H1 (cell line): Measurements from ENCODE around the gene GLYR1. TPM values are rescaled to one million over a fixed set of nuclear protein-coding genes. Genes with fewer than 3 reads are reported as not detected.

Source experiments
- CTCF ChIA-PET: fragments of 300-600 bp; sonication (Branson Sonifier 250); formaldehyde crosslinking; loops from one replicate; lab custom pipeline; 2021; ENCODE audit not compliant: partially characterized antibody; lab: Charles Lee
- POLR2A ChIA-PET: fragments of 300-600 bp; sonication (Branson Sonifier 250); formaldehyde crosslinking; loops from one replicate; lab custom pipeline; 2021; ENCODE audit warnings: inconsistent platforms; ENCODE audit not compliant: partially characterized antibody; lab: Charles Lee
- DNase-seq, 2 experiments: peaks; one replicate each; pipeline versions ENCODE4 v3.0.0 to v3.0.0-alpha.2; 2010 to 2022; ENCODE audit warnings: low spot score in 2 of 2, low read depth in 1 of 2, mixed read lengths in 1 of 2
- FAIRE-seq: peaks from 2 replicates; lab custom pipeline; 2011; peaks lifted over from hg19 to GRCh38; lab: Jason Lieb, UNC
- H2AFZ ChIP-seq: 2 replicates; pipeline ENCODE4 v1.8.1; 2012; ENCODE audit warnings: low read length, inconsistent platforms
- H2AK5ac ChIP-seq: 2 replicates; pipeline ENCODE4 v1.6.1; 2013; ENCODE audit warnings: low read depth, low read length
- H2BK120ac ChIP-seq: replicated peaks from 2 replicates; pipeline ENCODE3; 2013; ENCODE audit warnings: low read depth, low read length, inconsistent platforms
- H2BK12ac ChIP-seq: 2 replicates; pipeline ENCODE4 v1.6.1; 2013; ENCODE audit warnings: low read depth, low read length
- H2BK15ac ChIP-seq: 2 replicates; pipeline ENCODE4 v1.6.1; 2013; ENCODE audit warnings: low read length
- H2BK20ac ChIP-seq: 2 replicates; pipeline ENCODE4 v1.6.1; 2013; ENCODE audit warnings: low read length
- H2BK5ac ChIP-seq: 2 replicates; pipeline ENCODE4 v1.6.1; 2013; ENCODE audit warnings: low read depth, low read length
- H3K14ac ChIP-seq: 2 replicates; pipeline ENCODE4 v1.6.1; 2013; ENCODE audit warnings: inconsistent platforms; ENCODE audit not compliant: insufficient read length
- H3K18ac ChIP-seq: 2 replicates; pipeline ENCODE4 v1.6.1; 2013; ENCODE audit warnings: low read length; ENCODE audit errors: extremely low read depth
- H3K23ac ChIP-seq: 2 replicates; pipeline ENCODE4 v1.6.1; 2013; ENCODE audit warnings: inconsistent platforms; ENCODE audit not compliant: insufficient read length
- H3K23me2 ChIP-seq: 2 replicates; pipeline ENCODE4 v1.6.1; 2013; ENCODE audit warnings: low read depth, low read length
- H3K27ac ChIP-seq: 2 replicates; pipeline ENCODE4 v1.6.1; 2011; ENCODE audit warnings: low read depth, low read length, inconsistent platforms
- H3K27me3 ChIP-seq, 4 experiments: replicated peaks in 1 of 4; 1 replicate in 1 of 4; 2 replicates in 3 of 4; pipeline versions ENCODE4 v1.6.1 to v1.8.1; 2011 to 2013; ENCODE audit warnings: low read length in 3 of 4, mild to moderate bottlenecking in 3 of 4, inconsistent platforms in 2 of 4, mixed read lengths in 2 of 4, moderate library complexity in 1 of 4; ENCODE audit not compliant: control insufficient read depth in 3 of 4, insufficient read depth in 3 of 4; ENCODE audit errors: extremely low read depth in 1 of 4
- H3K36me3 ChIP-seq, 4 experiments: 2 replicates each; pipeline versions ENCODE4 v1.6.1 to v1.8.1; 2011 to 2013; ENCODE audit warnings: mild to moderate bottlenecking in 4 of 4, low read length in 3 of 4, moderate library complexity in 2 of 4, control low read depth in 1 of 4, inconsistent platforms in 1 of 4; ENCODE audit not compliant: insufficient read depth in 4 of 4, control insufficient read depth in 2 of 4
- H3K4ac ChIP-seq: replicated peaks from 2 replicates; pipeline ENCODE3; 2013; ENCODE audit warnings: low read length, low read depth, mixed read lengths, inconsistent platforms; ENCODE audit not compliant: insufficient read length
- H3K4me1 ChIP-seq, 4 experiments: replicated peaks in 1 of 4; 1 replicate in 1 of 4; 2 replicates in 3 of 4; pipeline versions ENCODE4 v1.6.1 to v1.8.1; 2011 to 2013; ENCODE audit warnings: low read length in 3 of 4, inconsistent platforms in 2 of 4, mixed read lengths in 1 of 4; ENCODE audit not compliant: insufficient read depth in 4 of 4, control insufficient read depth in 3 of 4
- H3K4me2 ChIP-seq, 2 experiments: 2 replicates each; pipeline versions ENCODE4 v1.6.1 to v1.8.1; 2011 to 2013; ENCODE audit warnings: low read depth in 2 of 2, low read length in 2 of 2, control low read depth in 1 of 2, inconsistent platforms in 1 of 2, mild to moderate bottlenecking in 1 of 2; ENCODE audit not compliant: insufficient read depth in 1 of 2
- H3K4me3 ChIP-seq, 4 experiments: fragments of 200-600, 300-600 bp in 1 of 4; sonication (generic), shearing (Covaris generic), sonication (Bioruptor Twin) in 1 of 4; 2 replicates each; pipeline versions ENCODE4 v1.5.1 to v1.8.1; 2011 to 2016; ENCODE audit warnings: low read length in 4 of 4, low read depth in 3 of 4, control low read depth in 2 of 4, inconsistent platforms in 2 of 4, mild to moderate bottlenecking in 2 of 4, mixed read lengths in 1 of 4, moderate library complexity in 1 of 4; ENCODE audit not compliant: insufficient read depth in 2 of 4; ENCODE audit errors: extremely low read depth in 1 of 4
- H3K56ac ChIP-seq: replicated peaks from 2 replicates; pipeline ENCODE3; 2013; ENCODE audit warnings: low read depth, mild to moderate bottlenecking, mixed read lengths, low read length, inconsistent platforms; ENCODE audit not compliant: insufficient read length
- H3K79me1 ChIP-seq: 2 replicates; pipeline ENCODE4 v1.6.1; 2013; ENCODE audit warnings: low read depth, low read length, control low read depth
- H3K79me2 ChIP-seq, 2 experiments: 2 replicates each; pipeline versions ENCODE4 v1.6.1 to v1.8.1; 2012 to 2013; ENCODE audit warnings: low read length in 2 of 2, mild to moderate bottlenecking in 2 of 2, inconsistent platforms in 1 of 2; ENCODE audit not compliant: insufficient read depth in 2 of 2, control insufficient read depth in 1 of 2
- H3K9ac ChIP-seq, 4 experiments: replicated peaks in 1 of 4; 1 replicate in 1 of 4; 2 replicates in 3 of 4; pipeline versions ENCODE4 v1.6.1 to v1.8.1; 2011 to 2013; ENCODE audit warnings: low read depth in 3 of 4, low read length in 3 of 4, control low read depth in 2 of 4, mild to moderate bottlenecking in 2 of 4, moderate library complexity in 2 of 4, inconsistent platforms in 1 of 4; ENCODE audit errors: extremely low read depth in 1 of 4
- H3K9me3 ChIP-seq, 2 experiments: 2 replicates each; pipeline versions ENCODE4 v1.6.1 to v1.8.1; 2012 to 2013; ENCODE audit warnings: mild to moderate bottlenecking in 2 of 2, moderate library complexity in 2 of 2, control low read depth in 1 of 2, inconsistent platforms in 1 of 2, low read depth in 1 of 2, low read length in 1 of 2, mixed read lengths in 1 of 2; ENCODE audit not compliant: insufficient read depth in 2 of 2
- H4K20me1 ChIP-seq, 2 experiments: replicated peaks in 1 of 2; 2 replicates each; pipeline versions ENCODE3 to v1.8.1; 2011 to 2013; ENCODE audit warnings: inconsistent platforms in 2 of 2, low read length in 2 of 2, mild to moderate bottlenecking in 1 of 2; ENCODE audit not compliant: insufficient read depth in 2 of 2, control insufficient read depth in 1 of 2
- H4K5ac ChIP-seq: 2 replicates; pipeline ENCODE4 v1.6.1; 2013; ENCODE audit warnings: low read length, low read depth, mixed read lengths, inconsistent platforms; ENCODE audit not compliant: insufficient read length
- H4K8ac ChIP-seq: 2 replicates; pipeline ENCODE4 v1.8.0; 2013; ENCODE audit warnings: mild to moderate bottlenecking, moderate library complexity, low read length, inconsistent platforms; ENCODE audit not compliant: insufficient read depth; ENCODE audit errors: extremely low read depth
- H4K91ac ChIP-seq: replicated peaks from 2 replicates; pipeline ENCODE3; 2013; ENCODE audit warnings: low read length, mixed read lengths, inconsistent platforms; ENCODE audit not compliant: insufficient read length
- ASH2L ChIP-seq: fragments of 200-600, 300-600 bp; sonication (generic); IDR thresholded peaks from one replicate; pipeline ENCODE4 v1.7.1; 2017; ENCODE audit warnings: low read length
- BRCA1 ChIP-seq: IDR thresholded peaks from 2 replicates; pipeline ENCODE4 v1.6.1; 2012; ENCODE audit warnings: low read depth, low read length, improper control_type of control experiment
- CREB1 ChIP-seq: IDR thresholded peaks from 2 replicates; pipeline ENCODE4 v1.6.1; 2012; ENCODE audit warnings: inconsistent platforms
- GTF2F1 ChIP-seq: IDR thresholded peaks from 2 replicates; pipeline ENCODE4 v1.6.1; 2012; ENCODE audit warnings: low read depth, low read length, improper control_type of control experiment, borderline replicate concordance
- KDM1A ChIP-seq: fragments of 200-600, 300-600 bp; sonication (generic); IDR thresholded peaks from 2 replicates; pipeline ENCODE4 v1.7.1; 2016; ENCODE audit warnings: mild to moderate bottlenecking, low read length, borderline replicate concordance
- MAFK ChIP-seq: IDR thresholded peaks from 2 replicates; pipeline ENCODE4 v1.6.1; 2012; ENCODE audit warnings: low read depth, mild to moderate bottlenecking, improper control_type of control experiment, low read length
- PHF8 ChIP-seq: fragments of 200-600 bp; sonication (generic); conservative IDR thresholded peaks from 2 replicates; pipeline ENCODE4 v1.7.1; 2012; ENCODE audit warnings: low read depth, mild to moderate bottlenecking, inconsistent platforms, low read length, moderate library complexity
- RFX5 ChIP-seq: IDR thresholded peaks from 2 replicates; pipeline ENCODE4 v1.6.1; 2011; ENCODE audit warnings: low read depth, low read length, improper control_type of control experiment, borderline replicate concordance
- WGBS, 2 experiments: shearing (Covaris generic) in 1 of 2; methylation state at CpG; one replicate each; pipeline versions ENCODE4 v1.1.6 to v1.1.7; 2013 to 2015; ENCODE audit warnings: low lambda C conversion rate in 2 of 2, mixed read lengths in 2 of 2, inconsistent platforms in 1 of 2, low coverage in 1 of 2, missing lambda C conversion rate in 1 of 2; ENCODE audit not compliant: insufficient replicate concordance in 2 of 2, insufficient coverage in 1 of 2, insufficient read length in 1 of 2; ENCODE audit errors: extremely low coverage in 1 of 2, missing lambda C conversion rate in 1 of 2; 5-methylcytosine and 5-hydroxymethylcytosine counted together
- polyA plus RNA-seq, 7 experiments: library from polyadenylated mRNA; depleted of rRNA in 3 of 7; stranded (reverse) in 5 of 7; unstranded in 2 of 7; fragments of >200 nt in 5 of 7; fragments of 200-250 nt in 2 of 7; gene quantifications; 1 replicate in 5 of 7; 2 replicates in 1 of 7; 4 replicates in 1 of 7; pipeline versions ENCODE4 v1.2.1 to v1.2.3, GENCODE V29; 2011 to 2013; ENCODE audit warnings: missing spikeins in 2 of 7, mixed read lengths in 2 of 7
- total RNA-seq: library from RNA; stranded (reverse); fragmentation: NEBNext Ultra II Directional; extraction: Animal tissue kit (Norgen Biotek cat#: 25700); gene quantifications from 2 replicates; pipeline ENCODE4 v1.2.1, GENCODE V29; 2021
- TF ChIP-seq, protein P1 (sequence below): IDR thresholded peaks from 2 replicates; pipeline ENCODE4 v1.6.1; 2012; ENCODE audit warnings: low read length, inconsistent platforms

The GLYR1 gene
- total and polyA plus RNA-seq, 2 of the 8 experiments (the other 6 are each of a cell fraction or from before 2014, with no cell fraction given): 50.2 to 115 TPM

DNA sequence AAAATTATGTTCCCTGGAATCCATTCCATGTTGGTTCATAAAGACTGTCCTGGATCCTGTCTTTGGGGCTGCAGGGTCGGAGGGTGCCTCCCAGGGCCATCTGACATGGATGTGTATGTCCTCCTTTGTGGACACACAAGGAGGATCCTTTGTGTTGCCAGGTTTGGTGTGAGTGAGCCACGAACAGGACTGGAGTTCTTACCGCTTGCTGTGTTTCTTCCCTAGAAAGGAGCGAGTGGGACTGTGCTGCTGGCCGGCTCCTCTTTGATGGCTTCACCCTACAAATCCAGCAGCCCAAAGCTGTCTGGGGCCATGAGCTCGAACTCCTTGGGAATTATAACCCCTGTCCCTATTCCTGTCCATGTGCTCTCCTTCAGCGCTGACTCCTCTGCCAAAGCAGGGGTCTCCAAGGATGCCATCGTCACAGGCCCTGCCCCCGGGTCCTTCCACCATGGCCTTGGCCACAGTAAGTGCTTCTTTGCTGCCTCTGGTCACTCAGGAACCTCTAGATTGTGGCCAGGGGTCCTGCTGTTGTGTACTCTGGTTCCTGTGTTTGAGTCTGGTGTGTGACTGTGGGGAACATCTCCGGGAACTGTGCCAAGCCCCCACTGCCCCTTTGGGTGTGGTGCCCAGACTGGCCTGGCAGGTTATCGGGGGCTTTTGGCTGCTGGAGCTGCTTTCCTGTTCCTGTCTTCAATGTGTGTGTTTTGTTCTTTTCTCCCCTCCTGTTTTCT is 29.7 kb upstream of the GLYR1 start:
- H3K27ac ChIP-seq: no peak overlapping the region
- H4K20me1 ChIP-seq: peaks cover 0 to 4% of the 10 kb centered on the region in 2 experiments
- H4K8ac ChIP-seq: no peak overlapping the region
- WGBS, 2 experiments: 91% methylated on average over 11 of the region's 11 CpGs; no CpG with 5 or more reads in 1 of the 2 experiments
- H2AK5ac ChIP-seq: no peak overlapping the region
- no peaks in the 10 kb centered on the region for H3K79me1 ChIP-seq
- H3K4me3 ChIP-seq: no peak overlapping the region
- DNase-seq: no peak
- no peaks in the 10 kb centered on the region for H3K9me3 ChIP-seq
- no peak overlapping the region for H3K4me2 ChIP-seq
- no peaks in the 10 kb centered on the region for H3K79me2 ChIP-seq
- no peak overlapping the region for H4K5ac ChIP-seq
- H2BK120ac ChIP-seq: no peak overlapping the region
- no peak overlapping the region for H3K23ac ChIP-seq
- H2BK20ac ChIP-seq: no peak overlapping the region
- no peak overlapping the region for H4K91ac ChIP-seq
- no peaks in the 10 kb centered on the region for H3K4me1 ChIP-seq
- no peak overlapping the region for H2BK5ac ChIP-seq
- H3K56ac ChIP-seq: no peak overlapping the region
- H2BK12ac ChIP-seq: no peak overlapping the region
- no peak for FAIRE-seq
- H3K23me2 ChIP-seq: no peaks in the 10 kb centered on the region
- peaks cover 39 to 89% (median 70%) of the 10 kb centered on the region in 4 experiments for H3K36me3 ChIP-seq
- no peak overlapping the region for H3K4ac ChIP-seq
- no peak overlapping the region for H2BK15ac ChIP-seq
- no peaks in the 10 kb centered on the region for H3K27me3 ChIP-seq
- no peak overlapping the region for H3K14ac ChIP-seq
- ChIA-PET POLR2A (no interaction called here), CTCF (interaction anchor here (1.2 to 1.6 kb wide), 2 partner anchors 11 to 80 kb away, joined by 3 to 4 read pairs; no protein-coding TSS in a partner anchor)
- no peak for TF ChIP-seq RFX5
- TF ChIP-seq, protein P1, sequence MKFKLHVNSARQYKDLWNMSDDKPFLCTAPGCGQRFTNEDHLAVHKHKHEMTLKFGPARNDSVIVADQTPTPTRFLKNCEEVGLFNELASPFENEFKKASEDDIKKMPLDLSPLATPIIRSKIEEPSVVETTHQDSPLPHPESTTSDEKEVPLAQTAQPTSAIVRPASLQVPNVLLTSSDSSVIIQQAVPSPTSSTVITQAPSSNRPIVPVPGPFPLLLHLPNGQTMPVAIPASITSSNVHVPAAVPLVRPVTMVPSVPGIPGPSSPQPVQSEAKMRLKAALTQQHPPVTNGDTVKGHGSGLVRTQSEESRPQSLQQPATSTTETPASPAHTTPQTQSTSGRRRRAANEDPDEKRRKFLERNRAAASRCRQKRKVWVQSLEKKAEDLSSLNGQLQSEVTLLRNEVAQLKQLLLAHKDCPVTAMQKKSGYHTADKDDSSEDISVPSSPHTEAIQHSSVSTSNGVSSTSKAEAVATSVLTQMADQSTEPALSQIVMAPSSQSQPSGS: no peak
- no peak for TF ChIP-seq MAFK
- no peak for TF ChIP-seq GTF2F1
- TF ChIP-seq BRCA1: no peak
- TF ChIP-seq PHF8: no peak
- no peak for TF ChIP-seq ASH2L
- no peak for TF ChIP-seq CREB1
- no peak for TF ChIP-seq KDM1A
- no peak overlapping the region for H3K18ac ChIP-seq
- H2AFZ ChIP-seq: no peak overlapping the region
- H3K9ac ChIP-seq: no peak overlapping the region
